Ureter (tissue), 1 donor: ENCODE measurements around the gene ZNF532. TPM values are rescaled to one million over a fixed set of nuclear protein-coding genes. Genes with fewer than 3 reads are reported as not detected.
"Not testable (repeated sequence)": the region's sequence is repeated elsewhere in the genome, so short reads cannot be mapped to it uniquely, and the experiment has no call there.

Source experiments
- DNase-seq: peaks from one replicate; pipeline ENCODE4 v3.0.0-alpha.2; 2020; ENCODE audit warnings: low spot score
- total RNA-seq: library from RNA; stranded (reverse); gene quantifications from one replicate; pipeline ENCODE4 v1.2.4, GENCODE V29; 2023
- donor health status: DM: yes; HTN: yes; CAD: no.

ZNF532 gene
- total RNA-seq, 1 donor from 2014 or later: 114 TPM

DNA sequence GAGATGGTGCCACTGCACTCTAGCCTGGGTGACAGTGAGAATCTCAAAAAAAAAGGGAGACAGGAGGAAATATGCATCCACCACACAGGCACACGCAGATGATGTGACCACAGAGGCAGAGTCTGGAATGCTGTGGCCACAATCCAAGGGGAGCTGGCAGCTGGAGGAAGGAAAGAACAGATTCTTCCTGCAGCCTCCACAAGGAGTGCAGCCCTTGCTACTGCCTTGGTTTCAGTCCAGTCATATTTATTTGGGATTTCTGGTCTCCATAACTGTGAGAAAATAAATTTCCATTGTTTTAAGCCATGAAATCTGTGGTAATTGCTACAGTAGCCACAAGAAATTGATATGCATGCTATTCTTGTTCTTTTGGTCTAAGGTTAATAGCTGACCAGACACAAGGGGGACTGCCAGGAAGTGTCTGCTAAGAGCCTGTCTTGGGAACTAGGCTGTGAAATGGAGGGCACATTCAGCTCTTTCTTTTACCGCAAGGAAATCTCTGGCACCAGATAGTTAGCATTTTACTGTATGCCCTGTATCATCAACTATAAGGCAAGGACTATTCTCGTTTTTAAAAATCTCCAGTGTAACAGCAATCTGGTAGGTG is 141.9 kb downstream of the ZNF532 start:
- DNase-seq: no peak

DNA sequence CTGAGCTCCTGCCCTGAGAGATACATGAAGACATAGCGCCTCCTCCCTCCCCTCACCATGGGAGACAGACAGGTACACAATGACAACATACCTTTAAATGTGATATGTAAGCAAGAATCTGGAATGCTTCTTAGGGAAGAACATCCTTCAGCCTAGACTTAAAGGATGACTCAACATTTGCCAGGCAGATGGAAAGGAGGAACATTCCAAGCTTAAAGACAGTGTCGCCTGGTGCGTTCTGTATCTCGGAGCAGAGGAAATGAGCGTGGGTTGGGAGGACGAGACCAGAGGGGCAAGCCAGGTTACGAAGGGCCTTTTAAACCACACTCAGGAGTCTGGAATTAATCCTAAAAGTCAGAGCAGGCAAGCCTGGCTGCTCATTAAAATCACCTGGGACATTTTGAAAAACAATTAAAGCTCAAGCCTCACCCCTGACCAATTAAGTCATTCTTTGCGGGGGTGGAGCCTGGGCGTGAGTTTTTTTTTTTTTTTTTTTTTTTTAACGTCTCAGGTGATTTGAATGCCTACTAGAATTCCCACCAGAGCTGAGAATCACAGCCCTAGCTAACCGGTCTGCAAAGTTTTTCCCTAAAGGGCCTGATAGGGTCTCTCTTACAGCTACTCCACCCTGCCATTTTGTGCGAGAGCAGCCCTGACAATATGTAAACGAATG is 143.8 kb downstream of the ZNF532 start:
- DNase-seq: no peak

DNA sequence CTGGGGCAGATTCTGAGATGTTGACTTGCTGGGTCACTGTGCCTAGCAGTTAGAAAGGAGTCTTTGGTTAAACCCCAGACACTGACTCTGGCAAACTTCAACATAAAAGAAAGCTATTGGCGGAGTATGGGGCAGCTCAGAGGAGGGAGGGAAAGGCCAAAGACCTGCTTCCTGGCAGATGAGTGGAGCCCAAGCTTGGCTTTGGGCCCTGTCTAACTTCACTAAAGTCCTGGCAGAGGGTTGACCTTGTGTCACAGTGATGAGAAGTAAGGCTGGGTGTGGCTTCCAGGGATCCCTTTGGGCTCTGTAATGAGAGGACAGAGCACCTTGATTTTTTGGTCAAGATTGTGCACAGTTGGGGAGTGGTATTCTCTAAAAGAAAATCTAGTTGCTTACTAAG is 145.2 kb downstream of the ZNF532 start:
- no peak for DNase-seq

DNA sequence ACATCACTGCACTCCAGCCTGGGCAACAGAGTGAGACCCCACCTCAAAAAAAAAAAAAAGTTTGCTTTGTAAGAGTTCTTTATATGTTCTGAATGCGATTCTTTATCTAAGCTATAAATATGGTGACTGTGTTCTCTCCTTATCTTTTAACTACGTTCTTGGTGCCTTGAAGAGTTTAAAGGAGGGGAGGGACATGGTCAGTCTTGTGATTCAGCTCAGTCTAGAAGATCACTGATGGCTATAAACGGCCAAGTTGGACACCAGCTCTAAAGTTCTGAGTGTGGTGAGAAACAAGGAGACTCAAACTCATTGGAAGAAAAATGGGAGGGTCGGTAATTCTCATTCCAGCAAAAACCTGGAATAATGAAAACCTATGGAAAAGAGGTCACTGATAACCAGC is 146.6 kb downstream of the ZNF532 start:
- DNase-seq: no peak

DNA sequence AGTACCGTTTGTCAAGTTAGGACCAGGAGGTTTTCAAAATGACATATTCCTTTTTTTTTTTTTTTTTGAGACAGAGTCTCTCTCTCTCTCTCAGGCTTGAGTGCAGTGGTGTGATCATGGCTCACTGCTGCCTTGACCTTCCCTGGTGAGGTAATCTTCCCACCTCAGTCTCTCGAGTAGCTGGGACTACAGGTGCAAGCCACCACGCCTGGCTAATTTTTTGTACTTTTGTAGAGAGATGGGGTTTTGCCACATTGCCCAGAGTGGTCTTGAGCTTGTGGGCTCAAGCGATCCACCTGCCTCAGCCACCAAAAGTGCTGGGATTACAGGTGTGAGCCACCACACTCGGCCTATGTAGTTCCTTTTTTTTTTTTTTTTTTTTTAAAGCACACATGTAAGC is 147.1 kb downstream of the ZNF532 start:
- no peak for DNase-seq

DNA sequence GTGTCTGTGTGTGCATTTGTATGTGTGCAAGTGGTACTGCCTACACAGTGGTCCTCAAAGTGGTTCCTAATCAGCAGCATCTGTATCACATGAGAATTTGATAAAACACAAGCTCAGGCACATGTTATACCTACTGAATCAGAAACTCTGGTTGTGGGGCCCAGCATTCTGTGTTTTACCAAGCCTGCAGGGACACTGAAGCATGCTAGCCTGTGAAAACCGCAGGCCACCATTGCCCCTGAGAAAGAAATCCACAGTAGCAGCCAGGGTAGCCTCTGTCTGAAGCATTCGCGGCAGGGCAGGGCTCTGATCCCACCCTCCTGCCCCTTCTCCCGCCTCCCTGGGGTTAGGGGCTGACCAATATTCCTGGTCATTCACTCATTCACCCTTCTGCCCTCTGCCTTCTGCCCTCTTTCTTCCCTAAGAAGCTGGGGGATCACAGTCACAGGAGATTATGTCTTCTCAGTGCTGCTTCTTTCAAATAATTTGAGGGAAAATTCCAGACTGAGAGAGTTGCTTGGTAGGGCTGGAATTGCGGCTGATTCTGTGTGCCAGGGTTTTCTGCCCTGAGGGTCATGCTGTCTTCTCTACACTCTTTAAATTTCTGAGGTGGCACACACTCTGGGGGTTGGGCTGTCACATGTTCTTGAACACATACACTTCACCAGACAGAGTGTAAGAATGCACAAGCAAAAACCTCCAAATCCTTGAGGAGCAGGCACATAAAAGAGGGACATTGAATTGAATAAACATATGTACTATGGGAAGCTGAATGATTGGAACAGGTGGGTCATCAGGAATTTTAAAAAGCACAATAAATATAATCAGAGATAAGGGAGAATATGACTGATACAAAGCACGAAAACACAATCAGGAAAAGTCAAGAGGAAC is 148.4 kb downstream of the ZNF532 start:
- no peak for DNase-seq

DNA sequence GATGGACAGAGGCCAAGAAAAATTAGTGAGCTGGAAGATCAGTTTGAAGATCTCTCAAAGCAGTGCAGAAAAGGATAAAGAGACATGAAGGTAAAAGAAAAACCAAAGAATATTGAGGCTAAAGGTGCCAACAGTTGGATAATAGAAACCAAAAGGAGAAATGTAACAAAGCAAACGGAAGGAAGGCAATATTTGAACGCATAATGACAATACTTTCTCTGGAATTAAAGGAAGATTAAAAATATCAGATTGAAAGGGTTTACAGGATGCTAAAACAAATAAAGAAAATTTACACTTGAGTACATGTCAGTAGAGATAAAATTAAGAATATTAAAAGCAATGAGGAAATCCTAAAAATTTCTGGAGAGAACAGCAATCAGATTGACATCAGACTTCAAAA is 149.1 kb downstream of the ZNF532 start:
- no peak for DNase-seq

DNA sequence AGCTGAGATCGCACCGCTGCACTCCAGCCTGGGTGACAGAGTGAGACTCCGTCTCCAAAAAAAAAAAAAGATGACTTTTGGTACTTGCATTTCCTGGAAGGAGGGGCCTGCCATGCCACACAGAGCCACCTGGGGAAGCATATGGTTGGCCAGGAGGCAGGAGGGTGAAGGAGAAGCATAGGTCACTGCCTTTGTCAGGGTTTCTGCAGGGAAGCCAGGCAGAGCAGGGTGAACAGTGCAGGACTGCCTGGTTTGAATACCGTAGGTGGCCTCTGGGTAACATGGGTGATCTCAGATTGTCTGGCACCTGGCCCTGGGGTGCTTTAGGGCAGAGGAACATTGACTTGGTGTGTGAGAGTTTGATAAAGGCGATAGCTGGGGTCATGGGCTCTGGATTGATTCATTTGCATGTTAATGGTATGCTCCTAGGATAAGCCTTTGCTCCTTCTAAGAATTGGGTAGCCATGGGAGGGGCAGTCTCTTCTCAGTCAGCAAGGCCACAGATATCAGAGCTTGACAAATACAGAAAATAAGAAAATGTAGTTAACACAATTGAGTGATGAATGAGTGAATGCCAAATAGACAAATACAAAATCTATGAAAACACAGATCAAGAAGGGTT is 151.0 kb downstream of the ZNF532 start:
- no peak for DNase-seq

DNA sequence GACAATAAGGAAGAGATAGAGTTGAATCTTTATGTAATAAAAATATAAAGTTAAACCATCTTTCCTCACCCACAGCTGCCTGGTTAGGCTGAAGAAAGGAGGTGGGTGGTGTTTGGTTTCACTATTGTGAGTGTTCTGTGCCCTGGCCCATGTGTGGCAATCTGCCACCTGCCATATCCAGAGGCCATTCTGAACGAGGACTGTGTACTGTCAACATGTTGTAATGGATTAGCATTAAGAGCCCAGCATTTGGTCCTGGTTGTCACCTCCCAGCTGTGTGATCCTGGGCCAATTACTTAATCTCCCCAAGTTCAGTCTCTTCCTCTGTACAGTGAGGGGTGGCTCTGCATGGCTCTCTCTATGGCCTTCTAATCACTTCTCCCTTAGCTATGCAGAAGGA is 156.8 kb downstream of the ZNF532 start:
- DNase-seq: no peak

DNA sequence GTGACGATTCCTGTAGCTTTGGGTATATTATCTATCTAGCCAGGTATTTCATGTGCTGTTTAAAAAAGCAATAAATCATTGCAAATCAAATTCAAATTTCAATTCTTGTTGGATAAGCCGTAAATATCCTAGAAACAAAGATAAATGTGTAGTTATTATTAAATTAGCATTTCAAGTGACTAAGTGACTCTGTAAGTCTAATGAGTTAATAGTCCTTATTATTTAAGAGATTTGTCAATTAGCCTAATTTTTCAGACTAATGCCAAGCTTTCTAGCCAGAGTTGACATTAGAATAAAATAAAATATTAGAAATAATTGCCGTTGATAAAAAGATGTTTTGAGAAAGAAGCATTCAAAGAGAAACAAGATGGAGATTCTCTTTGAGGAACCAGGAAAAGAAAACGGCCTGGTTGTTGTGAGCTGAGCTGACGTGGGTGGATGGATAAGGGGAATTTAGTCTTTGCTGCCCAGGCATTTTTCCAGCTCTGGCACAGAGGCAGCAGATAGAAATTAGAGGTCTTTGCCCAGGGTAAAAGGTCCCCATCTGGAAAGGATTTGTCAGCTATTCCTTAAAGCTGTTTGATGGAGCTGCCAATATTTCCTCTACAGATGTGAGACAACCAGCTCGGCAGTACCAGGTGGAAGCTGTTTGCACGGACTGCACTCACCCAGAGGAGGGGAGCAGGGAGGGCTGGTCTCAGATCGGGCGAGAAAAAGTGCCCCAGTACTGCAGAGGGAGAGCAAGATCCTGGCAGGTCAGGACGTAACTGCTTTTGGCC is 157.7 kb downstream of the ZNF532 start:
- no peak for DNase-seq

DNA sequence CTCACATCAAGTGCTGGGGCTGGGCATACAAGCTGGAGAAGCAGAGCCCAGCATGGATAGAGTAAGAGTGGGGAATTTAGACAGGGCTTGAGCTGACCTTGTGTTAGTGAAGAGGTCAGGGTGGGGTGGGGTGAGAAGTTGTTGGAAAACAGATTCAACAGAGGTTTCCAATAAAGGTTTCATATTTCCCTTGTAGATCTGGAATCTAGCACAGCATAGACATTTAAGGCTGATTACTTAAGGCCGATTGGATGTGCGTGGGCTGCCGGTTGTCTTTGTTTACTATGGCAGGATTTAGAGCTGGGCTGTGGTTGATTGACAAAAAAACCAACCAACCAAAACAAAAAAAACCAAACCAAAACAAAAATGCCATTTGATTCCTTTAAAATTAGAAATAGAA is 160.2 kb downstream of the ZNF532 start:
- DNase-seq: no peak

DNA sequence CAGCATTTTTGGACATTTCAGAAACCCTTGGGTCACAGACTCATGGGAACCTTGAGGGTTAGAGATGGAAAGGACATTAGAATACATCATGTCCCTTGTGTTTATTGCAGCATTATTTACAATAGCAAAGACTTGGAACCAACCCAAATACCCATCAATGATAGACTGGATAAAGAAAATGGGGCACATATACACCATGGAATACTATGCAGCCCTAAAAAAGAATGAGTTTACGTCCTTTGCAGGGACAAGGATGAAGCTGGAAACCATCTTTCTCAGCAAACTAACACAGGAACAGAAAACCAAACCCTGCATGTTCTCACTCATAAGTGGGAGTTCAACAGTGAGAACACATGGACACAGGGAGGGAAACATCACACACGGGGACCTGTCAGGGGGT is 160.9 kb downstream of the ZNF532 start:
- DNase-seq: not testable (repeated sequence)

DNA sequence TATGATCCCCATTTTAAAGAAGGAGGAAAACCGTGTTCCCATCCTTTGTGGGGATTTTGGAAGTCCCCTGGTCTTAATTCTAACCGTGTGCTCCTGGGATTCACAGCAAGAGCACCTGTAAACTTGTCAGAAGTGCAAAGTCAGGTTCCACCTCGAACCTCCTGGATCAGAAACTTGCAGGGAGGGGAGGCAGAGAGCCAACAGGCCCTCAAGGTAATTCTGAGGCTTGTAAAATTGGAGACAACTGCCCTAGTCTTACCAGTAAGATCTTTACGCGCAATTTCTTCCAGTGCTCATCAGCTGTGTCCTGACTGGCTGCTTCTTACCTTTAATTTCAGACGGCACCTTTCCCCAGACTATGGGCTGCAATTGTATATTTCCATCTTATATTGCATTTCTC is 161.7 kb downstream of the ZNF532 start:
- no peak for DNase-seq

DNA sequence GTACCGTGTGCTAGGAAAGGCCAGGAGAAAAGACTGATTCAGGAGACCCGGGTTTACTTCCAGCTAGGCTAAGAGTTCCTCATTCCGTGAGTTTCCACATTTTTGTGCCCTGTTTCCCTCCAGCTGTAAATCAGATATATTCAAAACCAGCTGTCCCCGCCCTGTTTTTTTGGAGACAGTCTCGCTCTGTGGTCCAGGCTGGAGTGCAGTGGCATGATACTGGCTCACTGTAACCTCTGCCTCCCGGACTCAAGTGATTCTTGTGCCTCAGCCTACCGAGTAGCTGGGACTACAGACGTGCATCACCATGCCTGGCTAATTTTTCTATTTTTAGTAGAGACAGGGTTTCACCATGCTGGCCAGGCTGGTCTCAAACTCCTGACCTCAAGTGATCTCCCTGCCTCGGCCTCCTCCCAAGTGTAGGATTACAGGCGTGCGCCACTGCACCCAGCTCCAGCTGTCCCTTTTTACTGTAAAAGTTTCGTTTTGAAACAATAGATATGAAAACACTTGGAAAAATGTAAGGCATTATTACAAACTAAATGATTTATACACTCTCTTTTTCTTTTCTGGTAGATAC is 162.2 kb downstream of the ZNF532 start:
- DNase-seq: no peak

DNA sequence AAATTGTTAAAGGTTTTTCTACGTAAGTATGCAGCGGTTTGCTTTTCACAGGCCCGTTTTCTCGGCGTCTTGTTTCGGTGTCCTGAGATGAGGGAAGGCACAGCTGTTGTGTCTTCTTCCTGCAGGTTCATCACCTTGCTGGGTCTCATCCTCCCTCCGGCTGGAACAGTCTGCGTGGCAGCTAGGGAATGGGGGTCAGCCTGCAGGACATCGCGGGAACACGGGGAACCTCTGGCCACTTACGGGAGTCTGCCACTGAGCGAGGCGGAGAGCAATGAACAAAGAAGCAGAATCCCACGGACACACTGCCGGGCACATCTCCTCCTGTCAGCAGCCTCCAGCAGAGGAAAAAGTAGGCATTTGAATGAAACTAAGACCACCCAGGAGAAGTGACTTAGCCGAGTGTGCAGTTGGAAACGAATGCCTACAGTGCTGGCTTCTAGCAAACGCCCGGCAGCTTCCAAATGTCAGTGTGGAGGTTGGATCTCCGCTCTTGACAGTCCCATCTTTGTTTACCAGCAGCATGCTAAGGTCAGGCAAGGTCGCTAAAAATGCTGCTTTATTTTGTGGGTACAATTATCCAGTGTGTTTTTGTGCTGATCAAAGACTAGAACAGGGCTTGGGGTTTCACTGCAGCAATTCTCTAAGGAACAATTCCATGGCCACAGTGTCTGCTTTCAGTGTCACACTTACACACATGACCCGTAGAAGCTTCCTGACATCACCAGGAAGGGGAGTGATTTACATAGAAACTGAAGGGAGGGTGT is 165.2 kb downstream of the ZNF532 start:
- DNase-seq: no peak

DNA sequence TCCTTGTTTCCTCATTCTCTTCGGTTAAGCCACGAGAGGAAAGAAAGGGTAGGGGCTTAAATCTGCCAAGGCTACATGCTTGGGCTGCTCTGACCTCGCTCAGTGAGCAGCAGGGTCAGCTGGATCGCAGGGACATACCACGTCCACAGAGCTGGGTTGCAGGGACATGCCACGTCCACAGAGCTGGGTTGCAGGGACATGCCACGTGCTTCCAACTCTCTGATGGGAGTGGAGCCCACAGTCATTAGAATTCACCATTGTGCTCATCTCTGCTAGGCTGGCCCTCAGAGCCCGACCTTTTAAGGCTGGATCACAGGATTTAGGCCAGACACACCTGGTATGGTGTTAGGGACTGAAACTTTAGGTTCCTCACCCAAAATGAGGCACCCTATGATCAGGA is 167.6 kb downstream of the ZNF532 start:
- no peak for DNase-seq

DNA sequence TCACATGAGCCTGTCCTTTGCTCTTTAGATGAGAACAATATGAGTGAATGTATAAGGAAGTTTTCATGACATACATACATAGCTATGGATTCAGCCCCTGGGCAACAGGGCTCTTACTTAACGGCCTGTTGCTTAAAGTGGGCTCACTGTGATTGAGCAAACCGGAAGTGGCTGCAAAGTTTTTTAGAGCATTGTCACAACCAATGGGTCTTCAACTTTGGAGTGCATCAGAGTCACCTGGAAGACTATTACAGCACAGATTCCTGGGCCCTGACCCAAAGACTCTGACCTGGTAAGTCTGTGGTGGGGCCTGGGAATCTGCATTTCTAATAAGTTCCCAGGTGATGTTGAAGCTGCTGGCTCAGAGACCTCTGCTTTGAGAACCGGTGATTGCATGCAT is 168.7 kb downstream of the ZNF532 start:
- no peak for DNase-seq

DNA sequence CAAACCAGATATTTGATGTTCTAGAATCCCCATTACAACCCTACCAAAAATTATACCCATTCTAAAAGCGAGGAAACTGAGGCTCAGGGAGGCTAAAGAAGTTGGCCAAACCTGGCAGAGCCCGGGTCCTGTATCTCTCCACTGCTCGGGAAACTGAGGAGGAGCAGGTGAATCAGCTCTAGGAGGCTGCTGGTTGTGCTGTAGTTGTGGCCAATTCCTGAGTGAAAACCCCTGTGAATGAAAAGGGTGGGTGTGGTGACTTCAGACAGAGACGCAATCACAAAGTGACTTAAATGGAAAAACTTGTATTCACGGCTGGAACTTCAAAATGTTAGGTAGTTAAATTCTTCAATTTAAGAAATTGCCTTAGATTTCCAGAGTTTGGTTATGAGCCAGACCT is 169.3 kb downstream of the ZNF532 start:
- DNase-seq: no peak

DNA sequence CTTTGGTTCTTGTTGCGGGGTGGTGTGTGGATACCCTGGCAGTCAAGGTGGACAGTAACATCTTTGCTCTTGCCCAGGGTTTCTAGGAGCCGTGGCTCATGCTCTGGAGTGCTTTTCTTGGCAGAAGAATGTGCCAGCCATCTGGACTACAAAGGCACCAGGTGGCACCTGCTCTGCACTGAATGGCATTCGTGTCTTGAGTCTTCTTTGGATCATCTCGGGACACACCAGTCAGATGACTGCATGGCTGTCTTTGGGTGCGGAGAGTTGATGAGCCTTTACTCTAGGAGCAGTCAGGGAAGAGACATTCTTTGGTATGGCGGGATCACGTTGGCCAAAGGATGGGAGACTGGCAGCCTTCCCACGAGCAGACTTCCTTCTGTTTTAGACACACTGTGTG is 170.9 kb downstream of the ZNF532 start:
- DNase-seq: no peak
